Fibroblast of the aortic adventitia (primary cell): ENCODE results near the gene SLC39A3. TPM values are rescaled to one million over a fixed set of nuclear protein-coding genes. Genes with fewer than 3 reads are reported as not detected.

Experiments used
- DNase-seq: peaks from one replicate; pipeline ENCODE4 v3.0.0-alpha.2; 2010; ENCODE audit warnings: low read depth
- H3K4me3 ChIP-seq: 2 replicates; pipeline ENCODE4 v1.5.1; 2011; ENCODE audit warnings: low read depth, mild to moderate bottlenecking, control low read depth, low read length, moderate library complexity
- total RNA-seq: library from RNA; depleted of rRNA; stranded (reverse); fragments of >200 nt; gene quantifications from 2 replicates; pipeline ENCODE4 v1.2.3, GENCODE V29; 2012; ENCODE audit warnings: low replicate concordance
- TF ChIP-seq, protein P1 (sequence below): IDR thresholded peaks from 2 replicates; pipeline ENCODE4 v1.5.1; 2011; ENCODE audit warnings: mild to moderate bottlenecking, low read length, control low read depth, inconsistent platforms; ENCODE audit not compliant: insufficient read depth

The SLC39A3 gene
- total RNA-seq, 1 donor, result 28.4 TPM

GRCh38 chr19:2690856-2691255 lies 49.0 kb downstream of the SLC39A3 start:
- TF ChIP-seq, protein P1, sequence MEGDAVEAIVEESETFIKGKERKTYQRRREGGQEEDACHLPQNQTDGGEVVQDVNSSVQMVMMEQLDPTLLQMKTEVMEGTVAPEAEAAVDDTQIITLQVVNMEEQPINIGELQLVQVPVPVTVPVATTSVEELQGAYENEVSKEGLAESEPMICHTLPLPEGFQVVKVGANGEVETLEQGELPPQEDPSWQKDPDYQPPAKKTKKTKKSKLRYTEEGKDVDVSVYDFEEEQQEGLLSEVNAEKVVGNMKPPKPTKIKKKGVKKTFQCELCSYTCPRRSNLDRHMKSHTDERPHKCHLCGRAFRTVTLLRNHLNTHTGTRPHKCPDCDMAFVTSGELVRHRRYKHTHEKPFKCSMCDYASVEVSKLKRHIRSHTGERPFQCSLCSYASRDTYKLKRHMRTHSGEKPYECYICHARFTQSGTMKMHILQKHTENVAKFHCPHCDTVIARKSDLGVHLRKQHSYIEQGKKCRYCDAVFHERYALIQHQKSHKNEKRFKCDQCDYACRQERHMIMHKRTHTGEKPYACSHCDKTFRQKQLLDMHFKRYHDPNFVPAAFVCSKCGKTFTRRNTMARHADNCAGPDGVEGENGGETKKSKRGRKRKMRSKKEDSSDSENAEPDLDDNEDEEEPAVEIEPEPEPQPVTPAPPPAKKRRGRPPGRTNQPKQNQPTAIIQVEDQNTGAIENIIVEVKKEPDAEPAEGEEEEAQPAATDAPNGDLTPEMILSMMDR, result no peak
- no peak for DNase-seq

GRCh38 chr19:2686360-2686759 lies 53.5 kb downstream of the SLC39A3 start:
- TF ChIP-seq, protein P1, result no peak
- no peak for DNase-seq
- H3K4me3 ChIP-seq, result no peak overlapping the region

More at GRCh38 chr19:2690856-2691255, 49.0 kb downstream of the SLC39A3 start:
- no peak overlapping the region for H3K4me3 ChIP-seq

DNA sequence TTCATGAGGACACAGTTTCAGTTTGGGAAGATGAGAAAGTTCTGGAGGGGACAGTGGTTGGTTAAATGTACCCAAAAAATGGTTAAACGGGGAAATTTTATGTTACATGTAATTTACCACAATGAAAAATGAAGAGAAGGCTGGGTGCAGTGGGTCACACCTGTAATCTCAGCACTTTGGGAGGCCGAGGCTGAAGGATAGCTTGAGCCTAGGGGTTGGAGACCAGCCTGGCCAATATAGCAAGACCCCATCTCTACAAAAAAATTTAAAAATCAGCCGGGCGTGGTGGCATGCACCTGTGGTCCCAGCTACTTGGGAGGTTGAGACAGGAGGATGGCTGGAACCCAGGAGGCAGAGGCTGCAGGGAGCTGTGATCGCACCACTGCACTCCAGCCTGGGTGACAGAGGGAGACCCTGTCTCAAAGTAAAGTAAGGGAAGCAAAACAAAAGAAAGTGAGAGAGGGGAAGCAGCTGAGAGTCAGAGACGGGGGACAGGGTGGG lies 54.6 kb downstream of the SLC39A3 start:
- TF ChIP-seq, protein P1, result no peak
- H3K4me3 ChIP-seq, result no peak overlapping the region
- no peak for DNase-seq

GRCh38 chr19:2683430-2684003 lies 56.3 kb downstream of the SLC39A3 start:
- DNase-seq, result no peak
- TF ChIP-seq, protein P1, result no peak
- H3K4me3 ChIP-seq, result no peak overlapping the region

Other genes with a start within 250 kb of the SLC39A3 start
- gene GNG7, start 37.3 kb downstream of the SLC39A3 start, total RNA-seq, result 0.45 and 0.65 TPM in 2 replicates
- gene DIRAS1, start 18.6 kb downstream of the SLC39A3 start, total RNA-seq, result 3.9 and 14.9 TPM in 2 replicates
- 39.4 and 40.3 TPM in 2 replicates for gene SGTA, start 43.3 kb upstream of the SLC39A3 start, total RNA-seq
- gene THOP1, start 45.5 kb upstream of the SLC39A3 start, total RNA-seq, result 46.4 and 70.0 TPM in 2 replicates
- 3.2 and 13.5 TPM in 2 replicates for gene ZNF554, start 79.9 kb upstream of the SLC39A3 start, total RNA-seq
- gene ZNF555, start 101.5 kb upstream of the SLC39A3 start, total RNA-seq, result 5.9 and 7.0 TPM in 2 replicates
- gene ZNF556, start 127.3 kb upstream of the SLC39A3 start, total RNA-seq, result 0.08 TPM in 1 of 2 replicates, not detected in the other
- gene ZNF57, start 160.9 kb upstream of the SLC39A3 start, total RNA-seq, result 3.4 and 4.8 TPM in 2 replicates
- gene ZNF77, start 205.0 kb upstream of the SLC39A3 start, total RNA-seq, result 5.5 and 7.8 TPM in 2 replicates
- gene TLE6, start 237.5 kb upstream of the SLC39A3 start, total RNA-seq, result 0.18 TPM in 1 of 2 replicates, not detected in the other